CD14-positive monocyte (primary cell): ENCODE results near the gene GPI. TPM values are rescaled to one million over a fixed set of nuclear protein-coding genes. Genes with fewer than 3 reads are reported as not detected.

Experiments used
- DNase-seq, 3 donors: peaks; one replicate each; pipeline ENCODE4 v3.0.0-alpha.2; 2011 to 2022
- H2AFZ ChIP-seq: 2 replicates; pipeline ENCODE4 v1.6.0; 2012; ENCODE audit warnings: mild to moderate bottlenecking, low read depth, low read length, inconsistent platforms; ENCODE audit not compliant: insufficient read depth, poor library complexity, severe bottlenecking
- H3K27ac ChIP-seq, 2 donors: 1 replicate in 1 of 2; 2 replicates in 1 of 2; pipeline ENCODE4 v1.5.1; 2012 to 2013; ENCODE audit warnings: low read length in 2 of 2, control low read depth in 1 of 2, inconsistent platforms in 1 of 2, low read depth in 1 of 2, mild to moderate bottlenecking in 1 of 2
- H3K27me3 ChIP-seq, 2 donors: one replicate each; pipeline versions ENCODE4 v1.6.0 to v1.6.1; 2011 to 2013; ENCODE audit warnings: low read length in 2 of 2; ENCODE audit not compliant: control insufficient read depth in 2 of 2, insufficient read depth in 2 of 2
- H3K36me3 ChIP-seq, 2 donors: replicated peaks in 1 of 2; 1 replicate in 1 of 2; 2 replicates in 1 of 2; pipeline versions ENCODE4 v1.5.1 to v1.6.1; 2012 to 2013; ENCODE audit warnings: low read length in 2 of 2, control low read depth in 1 of 2, inconsistent platforms in 1 of 2, mild to moderate bottlenecking in 1 of 2; ENCODE audit not compliant: insufficient read depth in 2 of 2, control insufficient read depth in 1 of 2
- H3K4me1 ChIP-seq, 2 donors: 1 replicate in 1 of 2; 2 replicates in 1 of 2; pipeline versions ENCODE4 v1.5.1 to v1.6.1; 2012 to 2013; ENCODE audit warnings: low read length in 2 of 2, control low read depth in 1 of 2, inconsistent platforms in 1 of 2, mild to moderate bottlenecking in 1 of 2, moderate library complexity in 1 of 2; ENCODE audit not compliant: insufficient read depth in 2 of 2, control insufficient read depth in 1 of 2
- H3K4me2 ChIP-seq: replicated peaks from 2 replicates; pipeline ENCODE3; 2012; ENCODE audit warnings: low read length, moderate library complexity, mild to moderate bottlenecking; ENCODE audit not compliant: poor library complexity, severe bottlenecking; ENCODE audit errors: extremely low read depth
- H3K4me3 ChIP-seq, 3 experiments: fragments of 200-600 bp in 1 of 3; sonication (generic) in 1 of 3; replicated peaks in 1 of 3; 1 replicate in 2 of 3; 2 replicates in 1 of 3; pipeline ENCODE4 v1.5.1; 2011 to 2013; ENCODE audit warnings: low read length in 3 of 3, mild to moderate bottlenecking in 3 of 3, control low read depth in 2 of 3, low read depth in 2 of 3, inconsistent platforms in 1 of 3, moderate library complexity in 1 of 3
- H3K79me2 ChIP-seq: 2 replicates; pipeline ENCODE4 v1.6.0; 2012; ENCODE audit warnings: mild to moderate bottlenecking, control low read depth, inconsistent platforms, low read length, moderate library complexity; ENCODE audit not compliant: insufficient read depth
- H3K9ac ChIP-seq: 2 replicates; pipeline ENCODE4 v1.6.0; 2017; ENCODE audit warnings: low read length, mild to moderate bottlenecking; ENCODE audit not compliant: insufficient read depth, poor library complexity, severe bottlenecking
- H3K9me3 ChIP-seq, 2 donors: replicated peaks in 1 of 2; 1 replicate in 1 of 2; 2 replicates in 1 of 2; pipeline versions ENCODE4 v1.5.1 to v1.6.1; 2012 to 2013; ENCODE audit warnings: low read length in 2 of 2, control low read depth in 1 of 2; ENCODE audit not compliant: control insufficient read depth in 1 of 2, insufficient read depth in 1 of 2
- H4K20me1 ChIP-seq: 2 replicates; pipeline ENCODE4 v1.6.0; 2012; ENCODE audit warnings: mild to moderate bottlenecking, low read length, control low read depth, moderate library complexity; ENCODE audit not compliant: insufficient read depth
- H3K27ac Mint-ChIP-seq, 7 donors: one replicate each; pipeline ENCODE4 v1.8.0; 2020; ENCODE audit warnings: mild to moderate bottlenecking in 7 of 7, mixed read lengths in 7 of 7, moderate library complexity in 6 of 7, inconsistent platforms in 2 of 7
- H3K27me3 Mint-ChIP-seq, 3 donors: one replicate each; pipeline ENCODE4 v1.8.0; 2021 to 2022; ENCODE audit warnings: low read depth in 3 of 3, mild to moderate bottlenecking in 3 of 3, mixed read lengths in 3 of 3, moderate library complexity in 3 of 3, inconsistent platforms in 1 of 3
- H3K36me3 Mint-ChIP-seq, 2 donors: one replicate each; pipeline ENCODE4 v1.8.0; 2020; ENCODE audit warnings: mixed read lengths in 2 of 2, inconsistent platforms in 1 of 2, mild to moderate bottlenecking in 1 of 2
- H3K4me1 Mint-ChIP-seq: one replicate; pipeline ENCODE4 v1.8.0; 2020; ENCODE audit warnings: mild to moderate bottlenecking, mixed read lengths
- H3K4me3 Mint-ChIP-seq, 2 donors: one replicate each; pipeline ENCODE4 v1.8.0; 2020; ENCODE audit warnings: mild to moderate bottlenecking in 2 of 2, mixed read lengths in 2 of 2, moderate library complexity in 1 of 2
- H3K9me3 Mint-ChIP-seq, 7 donors: one replicate each; pipeline ENCODE4 v1.8.0; 2020 to 2022; ENCODE audit warnings: mixed read lengths in 7 of 7, mild to moderate bottlenecking in 6 of 7, moderate library complexity in 6 of 7, inconsistent platforms in 2 of 7
- CTCF ChIP-seq: fragments of 200-600 bp; IDR thresholded peaks from one replicate; pipeline ENCODE4 v1.8.0; 2022; ENCODE audit warnings: antibody characterized with exemption, mild to moderate bottlenecking
- WGBS: methylation state at CpG from one replicate; pipeline ENCODE4 v1.1.5; 2013; ENCODE audit warnings: missing lambda C conversion rate; ENCODE audit not compliant: insufficient coverage; 5-methylcytosine and 5-hydroxymethylcytosine counted together
- intact Hi-C, 2 donors: fragments of 100-400 bp; cut with micrococcal nuclease; formaldehyde crosslinking; loops; one replicate each; pipeline versions ENCODE4 v1.15.0 to v1.15.1; 2023
- polyA plus RNA-seq, 3 donors: library from polyadenylated mRNA; depleted of rRNA in 1 of 3; unstranded in 2 of 3; stranded (reverse) in 1 of 3; fragments of 300-500 nt in 2 of 3; fragments of >200 nt in 1 of 3; fragmentation: Illumina TruSeq in 2 of 3; gene quantifications; 1 replicate in 2 of 3; 2 replicates in 1 of 3; pipeline ENCODE4 v1.2.3, GENCODE V29; 2012 to 2021

The GPI gene
- polyA plus RNA-seq, 3 donors, result 81.2 to 107 (median 95.3) TPM

DNA sequence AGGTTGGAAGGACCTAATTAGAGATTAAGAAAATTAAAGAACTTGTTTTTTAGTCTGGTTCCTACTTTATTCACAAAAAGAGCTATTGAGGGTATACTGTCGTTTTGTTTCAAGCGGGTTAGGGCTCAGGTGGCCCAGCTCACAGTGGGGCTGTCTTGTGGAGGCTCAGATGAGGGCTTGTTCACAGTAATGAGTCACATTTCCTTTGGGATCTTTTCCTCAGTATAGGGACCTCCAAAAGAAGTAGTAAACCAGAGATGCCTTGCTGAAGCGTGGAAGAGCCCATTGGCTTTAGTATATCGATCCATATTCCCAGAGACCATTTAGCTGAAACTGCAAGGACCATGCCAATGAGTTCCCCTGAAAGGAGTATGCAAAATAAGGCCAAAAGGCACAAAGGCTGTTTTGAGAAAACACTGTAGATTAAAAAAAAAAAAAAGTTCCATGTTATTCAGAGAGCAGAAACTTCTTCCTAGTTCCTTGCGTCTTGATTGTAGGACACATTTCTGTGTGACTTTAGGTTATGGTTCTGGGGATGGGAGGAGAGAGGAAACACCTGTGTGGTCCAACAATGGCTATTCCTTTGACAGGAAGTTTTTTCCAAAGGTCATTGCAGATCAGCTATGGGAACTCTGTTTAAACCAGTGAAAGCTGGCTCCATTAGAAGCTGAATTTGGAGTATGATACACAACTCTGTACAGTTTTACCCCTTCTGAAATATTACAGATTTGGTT lies 32.8 kb upstream of the GPI start:
- intact Hi-C loops, result loop anchor here in 1 of 2 donors (10.0 kb wide), 1 partner anchor 77 kb away; the partner anchor contains the start of gene GARRE1
- Histone ChIP-seq H3K36me3 (peaks cover 0 to 23% of the 10 kb centered on the region in 2 donors), H3K79me2 (no peaks in the 10 kb centered on the region), H3K4me1 (no peaks in the 10 kb centered on the region), H4K20me1 (no peaks in the 10 kb centered on the region), H2AFZ (no peak overlapping the region), H3K9ac (no peak overlapping the region), H3K9me3 (no peaks in the 10 kb centered on the region), H3K27me3 (no peaks in the 10 kb centered on the region), H3K4me3 (no peak overlapping the region), H3K4me2 (no peak overlapping the region), H3K27ac (no peak overlapping the region)
- DNase-seq, result no peak
- TF ChIP-seq CTCF, result no peak
- Mint-ChIP-seq H3K27me3 (peaks cover 0 to 8% (median 4%) of the 10 kb centered on the region in 3 donors), H3K4me3 (no peak overlapping the region), H3K4me1 (no peaks in the 10 kb centered on the region), H3K36me3 (peaks cover 27 to 29% of the 10 kb centered on the region in 2 donors), H3K27ac (no peak overlapping the region), H3K9me3 (no peaks in the 10 kb centered on the region)
- WGBS, result 100% methylated on average over 2 of the region's 5 CpGs

DNA sequence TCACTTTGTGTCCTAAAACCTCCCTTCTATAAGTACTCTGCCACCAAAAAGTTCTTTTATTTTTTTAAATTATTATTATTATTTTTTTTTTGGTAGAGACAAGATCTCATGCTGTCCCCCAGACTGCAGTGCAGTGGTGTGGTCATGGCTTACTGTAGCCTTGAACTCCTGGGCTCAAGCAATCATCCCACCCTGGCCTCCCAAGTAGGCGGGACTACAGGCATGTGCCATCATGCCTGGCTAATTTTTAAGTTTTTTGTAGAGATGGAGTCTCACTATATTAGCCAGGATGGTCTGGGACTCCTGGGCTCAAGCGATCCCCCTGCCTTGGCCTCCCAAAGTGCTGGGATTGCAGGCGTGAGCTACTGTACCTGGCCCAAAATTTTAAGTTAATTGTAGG lies 29.1 kb upstream of the GPI start:
- no peaks in the 10 kb centered on the region for H4K20me1 ChIP-seq
- no peak for DNase-seq
- no peaks in the 10 kb centered on the region for H3K79me2 ChIP-seq
- H3K4me2 ChIP-seq, result no peak overlapping the region
- peaks cover 7 to 9% (median 9%) of the 10 kb centered on the region in 3 donors for H3K27me3 Mint-ChIP-seq
- H3K4me1 Mint-ChIP-seq, result no peaks in the 10 kb centered on the region
- no CpG with 5 or more reads among the region's 3 CpGs for WGBS
- no peak overlapping the region for H3K27ac ChIP-seq
- H2AFZ ChIP-seq, result no peak overlapping the region
- H3K27me3 ChIP-seq, result no peaks in the 10 kb centered on the region
- H3K36me3 ChIP-seq, result peaks cover 0 to 19% of the 10 kb centered on the region in 2 donors
- H3K4me3 Mint-ChIP-seq, result no peak overlapping the region
- peaks cover 28 to 34% of the 10 kb centered on the region in 2 donors for H3K36me3 Mint-ChIP-seq
- intact Hi-C loops, result loop anchor here (5.0 to 10.0 kb wide), 2 partner anchors 81 to 84 kb away; partner anchors contain the start of gene GARRE1 (in 2 of the 2)
- no peak overlapping the region for H3K27ac Mint-ChIP-seq
- no peaks in the 10 kb centered on the region for H3K9me3 Mint-ChIP-seq
- H3K4me1 ChIP-seq, result no peaks in the 10 kb centered on the region
- no peak overlapping the region for H3K9ac ChIP-seq
- H3K9me3 ChIP-seq, result no peaks in the 10 kb centered on the region
- no peak for TF ChIP-seq CTCF
- no peak overlapping the region for H3K4me3 ChIP-seq
